Aorta (tissue), 5 donors: ENCODE results near the gene HSPBAP1. TPM values are rescaled to one million over a fixed set of nuclear protein-coding genes. Genes with fewer than 3 reads are reported as not detected.

Source experiments
- ATAC-seq: fragments of 200-7000 bp; cut with Tn5 transposase; one replicate; pipeline ENCODE4 v1.9.1; 2022; ENCODE audit warnings: moderate library complexity; ENCODE audit not compliant: low FRiP score
- DNase-seq, 2 donors: peaks; one replicate each; pipeline ENCODE4 v3.0.0-alpha.2; 2020
- H3K27ac ChIP-seq, 2 donors: one replicate each; pipeline ENCODE4 v1.5.1; 2013; ENCODE audit warnings: low read length in 2 of 2, mild to moderate bottlenecking in 2 of 2, moderate library complexity in 2 of 2, control low read depth in 1 of 2, inconsistent platforms in 1 of 2, low read depth in 1 of 2
- H3K27me3 ChIP-seq, 2 donors: one replicate each; pipeline ENCODE4 v1.6.1; 2013; ENCODE audit warnings: control low read depth in 1 of 2, low read length in 1 of 2, mild to moderate bottlenecking in 1 of 2, moderate library complexity in 1 of 2; ENCODE audit not compliant: insufficient read depth in 2 of 2, control insufficient read depth in 1 of 2
- H3K36me3 ChIP-seq, 2 donors: one replicate each; pipeline ENCODE4 v1.6.1; 2013; ENCODE audit warnings: control low read depth in 1 of 2, low read length in 1 of 2, mild to moderate bottlenecking in 1 of 2; ENCODE audit not compliant: insufficient read depth in 2 of 2, control insufficient read depth in 1 of 2
- H3K4me1 ChIP-seq, 2 donors: one replicate each; pipeline ENCODE4 v1.6.1; 2013; ENCODE audit warnings: low read length in 2 of 2, control low read depth in 1 of 2, mild to moderate bottlenecking in 1 of 2, moderate library complexity in 1 of 2; ENCODE audit not compliant: insufficient read depth in 2 of 2, control insufficient read depth in 1 of 2
- H3K4me3 ChIP-seq, 2 donors: one replicate each; pipeline ENCODE4 v1.5.1; 2013; ENCODE audit warnings: low read length in 2 of 2, control low read depth in 1 of 2, mild to moderate bottlenecking in 1 of 2
- H3K9me3 ChIP-seq: one replicate; pipeline ENCODE4 v1.6.1; 2013; ENCODE audit warnings: mild to moderate bottlenecking, low read length; ENCODE audit not compliant: control insufficient read depth
- WGBS, 2 donors: extraction: QIAGEN DNeasy Blood & Tissue Kit; methylation state at CpG; one replicate each; pipeline ENCODE4 v1.1.7; 2013; 5-methylcytosine and 5-hydroxymethylcytosine counted together
- intact Hi-C, 2 donors: fragments of 100-400 bp; cut with DNase I; formaldehyde crosslinking; loops; one replicate each; pipeline versions ENCODE4 v1.14.2 to v1.15.0; 2022
- polyA plus RNA-seq, 2 donors: library from polyadenylated mRNA; stranded (reverse); fragments of 200-250 nt; gene quantifications; one replicate each; pipeline ENCODE4 v1.2.3, GENCODE V29; 2013
- total RNA-seq, 2 donors: library from RNA; stranded (reverse); fragmentation: NEBNext Ultra II Directional; extraction: Animal tissue kit (Norgen Biotek cat#: 25700); gene quantifications; one replicate each; pipeline ENCODE4 v1.2.1, GENCODE V29; 2021
- donor health status: healthy with polysubstance abuse.
- donor health status: Bipolar disorder and iron deficiency.
- donor health status: DM: no; HTN: no; CAD: no.
- donor health status: DM: no; HTN: no; CAD: no.
- donor health status: DM: yes; HTN: yes; CAD: no.

The HSPBAP1 gene
- total and polyA plus RNA-seq, 4 donors: 3.5 to 18.6 (median 10.1) TPM

DNA sequence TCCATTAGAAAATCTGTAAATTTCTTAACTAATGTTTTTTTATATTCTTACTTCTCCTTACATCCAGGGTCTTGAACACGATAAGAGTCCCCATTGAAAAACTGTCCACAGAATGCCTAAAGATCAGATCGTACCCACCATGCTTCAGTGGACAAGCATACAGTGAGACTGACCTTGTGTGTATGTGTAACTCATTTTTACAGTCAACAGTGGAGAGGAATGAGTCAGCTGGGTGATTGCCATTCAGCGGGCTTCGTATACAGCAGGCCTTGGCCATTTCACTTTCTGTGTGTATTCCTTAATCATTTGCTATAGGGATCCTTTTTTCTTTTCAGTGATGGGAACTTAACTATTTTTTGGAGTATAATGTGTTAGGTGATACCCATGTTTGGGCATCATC, 102.4 kb downstream of the HSPBAP1 start:
- Histone ChIP-seq H3K36me3 (peaks cover 13% of the 10 kb centered on the region in 2 donors), H3K4me3 (no peak overlapping the region), H3K4me1 (no peaks in the 10 kb centered on the region), H3K9me3 (no peaks in the 10 kb centered on the region), H3K27ac (no peak overlapping the region), H3K27me3 (no peaks in the 10 kb centered on the region)
- intact Hi-C loops: no loop called here
- WGBS, 2 donors: 85% methylated on average over 4 of the region's 4 CpGs
- DNase-seq: no peak
- no peak for ATAC-seq

GRCh38 chr3:122690096-122690495, 103.5 kb downstream of the HSPBAP1 start:
- intact Hi-C loops: no loop called here
- Histone ChIP-seq H3K27ac (no peak overlapping the region), H3K36me3 (peaks cover 9 to 13% of the 10 kb centered on the region in 2 donors), H3K27me3 (no peaks in the 10 kb centered on the region), H3K4me3 (no peak overlapping the region), H3K9me3 (no peaks in the 10 kb centered on the region), H3K4me1 (no peaks in the 10 kb centered on the region)
- ATAC-seq (no peak), DNase-seq (no peak)
- 92 to 97% methylated on average over 1 of the region's 1 CpG for WGBS, 2 donors

Other genes with a start within 250 kb of the HSPBAP1 start
- gene PARP9, start 229.5 kb downstream of the HSPBAP1 start, total RNA-seq: 10 to 100 TPM; 30.4 to 41.9 TPM
- 10 to 100 TPM; 13.5 to 20.5 TPM for gene PARP9, start 229.5 kb downstream of the HSPBAP1 start, polyA plus RNA-seq
- gene DTX3L, start 229.5 kb downstream of the HSPBAP1 start, total RNA-seq: 10 to 100 TPM; 26.6 to 33.3 TPM
- 1 to 10 TPM; 5.5 to 6.0 TPM for gene DTX3L, start 229.5 kb downstream of the HSPBAP1 start, polyA plus RNA-seq
- 1 to 10 TPM; 2.3 to 7.3 TPM for gene PARP15, start 216.2 kb downstream of the HSPBAP1 start, total RNA-seq
- under 1 TPM; 0.13 to 0.28 TPM for gene PARP15, start 216.2 kb downstream of the HSPBAP1 start, polyA plus RNA-seq
- 10 to 100 TPM; 54.4 to 79.6 TPM for gene PARP14, start 113.0 kb downstream of the HSPBAP1 start, total RNA-seq
- gene PARP14, start 113.0 kb downstream of the HSPBAP1 start, polyA plus RNA-seq: 10 to 100 TPM in 1 of 2 donors, 1 to 10 TPM in 1; 8.1 to 16.1 TPM
- gene SLC49A4, start 1.2 kb upstream of the HSPBAP1 start, total RNA-seq: 10 to 100 TPM; 10.3 to 13.4 TPM
- gene SLC49A4, start 1.2 kb upstream of the HSPBAP1 start, polyA plus RNA-seq: 1 to 10 TPM; 3.1 to 6.8 TPM
- gene SEMA5B, start 233.9 kb upstream of the HSPBAP1 start, total RNA-seq: 1 to 10 TPM in 1 of 2 donors, under 1 TPM in 1; 0.81 to 4.9 TPM
- gene SEMA5B, start 233.9 kb upstream of the HSPBAP1 start, polyA plus RNA-seq: 1 to 10 TPM in 1 of 2 donors, under 1 TPM in 1; under 0.01 to 1.0 TPM